GM12892 (cell line): ENCODE measurements around the gene SH3RF3.

Experiments used
- DNase-seq: peaks from one replicate; pipeline ENCODE4 v3.0.0; 2011; ENCODE audit not compliant: insufficient read length
- FAIRE-seq: peaks from 2 replicates; lab custom pipeline; 2011; peaks lifted over from hg19 to GRCh38; lab: Jason Lieb, UNC
- POLR2A ChIP-seq: IDR thresholded peaks from 2 replicates; pipeline ENCODE4 v1.6.1; 2011; ENCODE audit warnings: low read depth, low read length, control low read depth
- POLR2AphosphoS5 ChIP-seq: IDR thresholded peaks from 2 replicates; pipeline ENCODE4 v1.6.1; 2011; ENCODE audit warnings: low read depth, low read length, control low read depth
- TAF1 ChIP-seq: IDR thresholded peaks from 2 replicates; pipeline ENCODE4 v1.6.1; 2011; ENCODE audit warnings: low read depth, mild to moderate bottlenecking, control low read depth, low read length, borderline replicate concordance

Gene SH3RF3

DNA sequence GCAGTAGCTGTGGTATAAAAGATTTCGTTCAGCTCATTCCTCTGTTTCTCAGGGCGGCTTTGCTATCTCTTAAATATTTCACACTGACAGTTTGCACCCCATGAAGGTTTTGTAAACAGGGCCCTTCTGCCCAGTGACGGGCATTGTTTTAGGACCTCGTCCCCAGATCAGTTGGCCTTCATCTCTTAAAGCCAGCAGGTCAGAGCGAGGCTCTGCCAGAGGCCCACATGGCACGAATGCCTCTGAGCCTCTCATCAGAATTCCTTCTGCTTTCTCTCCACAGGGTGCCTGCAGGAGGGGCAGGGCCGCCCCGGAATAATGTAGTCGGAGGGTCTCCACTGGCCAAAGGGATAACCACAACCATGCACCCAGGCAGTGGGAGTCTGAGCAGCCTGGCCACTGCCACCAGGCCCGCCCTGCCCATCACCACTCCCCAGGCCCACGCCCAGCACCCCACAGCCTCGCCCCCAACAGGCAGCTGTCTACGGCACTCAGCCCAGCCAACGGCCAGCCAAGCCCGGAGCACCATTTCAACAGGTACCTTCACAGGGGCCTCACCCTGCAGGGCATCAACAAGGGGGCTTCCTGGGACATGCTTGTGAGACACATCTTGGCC lies 307.7 kb downstream of the SH3RF3 start:
- FAIRE-seq (no peak), DNase-seq (no peak)
- no peak for TF ChIP-seq POLR2A
- TF ChIP-seq TAF1 = no peak
- no peak for TF ChIP-seq POLR2AphosphoS5

DNA sequence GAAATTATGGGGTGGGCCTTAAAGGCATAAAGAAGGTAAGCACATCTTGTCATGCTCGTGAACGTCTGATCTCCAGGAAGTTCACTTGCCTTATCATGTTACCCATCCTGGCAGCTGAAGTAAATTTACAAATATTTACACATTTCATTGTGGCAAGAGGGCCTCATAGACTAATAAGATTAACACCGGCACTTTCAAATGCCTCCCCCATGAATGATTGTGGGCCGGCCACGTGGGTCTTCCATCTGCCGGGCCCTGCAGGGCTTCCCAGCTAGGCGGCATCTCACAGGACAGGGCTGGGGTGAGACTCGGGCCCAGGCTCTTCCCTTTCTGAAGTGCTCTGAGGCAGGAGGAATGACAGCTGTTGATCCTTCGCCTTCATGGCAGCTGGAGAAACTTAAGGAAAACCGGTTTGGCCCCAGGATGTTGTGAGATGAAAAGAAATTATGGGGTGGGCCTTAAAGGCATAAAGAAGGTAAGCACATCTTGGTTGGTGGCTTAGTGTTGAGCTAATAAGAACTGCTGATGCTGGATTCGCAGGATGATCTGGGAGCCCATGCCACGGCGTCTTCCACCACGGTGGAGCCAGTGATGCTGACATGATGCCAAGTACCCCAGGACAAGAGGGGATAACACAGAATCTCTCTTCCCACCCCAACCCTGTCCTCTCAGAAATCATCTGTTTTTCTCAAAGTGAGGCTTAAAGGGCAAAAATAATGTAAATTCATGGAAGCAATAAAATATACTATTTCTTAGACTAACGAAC lies 308.5 kb downstream of the SH3RF3 start:
- no peak for FAIRE-seq
- TF ChIP-seq POLR2A (no peak), POLR2AphosphoS5 (no peak), TAF1 (no peak)
- DNase-seq = no peak

DNA sequence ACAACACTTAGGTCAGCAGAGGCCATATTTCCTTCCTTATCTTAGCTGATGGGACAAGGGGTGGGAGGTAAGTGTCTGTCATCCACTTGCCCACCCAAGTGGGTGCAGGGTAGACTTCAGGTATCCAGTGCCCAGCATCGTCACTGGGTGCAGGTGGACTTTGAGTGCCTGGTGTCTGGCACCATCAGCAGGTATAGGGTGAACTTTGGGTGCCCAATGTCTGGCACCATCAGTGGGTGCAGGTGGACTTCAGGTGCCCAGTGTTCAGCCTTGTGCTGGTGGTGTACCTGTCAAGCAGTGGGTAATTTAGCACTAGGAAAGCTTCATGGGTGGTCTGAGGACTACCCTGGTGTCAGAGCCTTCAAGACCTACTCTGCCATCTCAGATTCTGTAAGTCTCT lies 309.1 kb downstream of the SH3RF3 start:
- DNase-seq (no peak), FAIRE-seq (no peak)
- TF ChIP-seq POLR2A (no peak), TAF1 (no peak), POLR2AphosphoS5 (no peak)

DNA sequence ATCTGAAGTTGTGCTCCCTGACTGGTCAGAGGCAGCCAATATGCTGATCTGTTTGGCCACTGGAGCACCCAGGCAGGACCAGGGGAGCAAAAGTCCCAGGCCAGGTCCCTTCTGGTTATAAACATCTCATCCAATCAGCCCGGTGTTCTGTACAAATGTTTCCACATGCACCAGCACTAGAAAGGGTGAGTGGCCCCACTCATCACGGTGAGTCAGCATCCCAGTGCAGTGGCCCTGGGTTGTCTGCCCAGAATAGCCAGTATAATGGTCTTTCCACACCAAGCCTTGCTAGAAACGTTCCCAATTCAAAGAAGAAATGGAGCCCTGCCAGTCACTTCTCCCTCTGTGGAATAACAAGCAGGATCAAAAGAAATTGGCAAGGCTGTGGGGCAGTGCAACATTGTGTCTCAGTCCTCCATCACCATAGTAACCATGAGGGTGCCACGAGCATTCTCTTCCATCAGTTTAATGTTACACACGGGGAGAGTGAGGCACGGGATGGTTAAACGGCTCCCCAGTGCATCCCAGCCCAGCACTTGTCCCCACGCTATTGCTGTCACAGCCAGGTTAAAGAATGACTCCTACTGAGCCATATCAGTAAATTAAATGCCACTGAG lies 309.9 kb downstream of the SH3RF3 start:
- TF ChIP-seq TAF1 (no peak), POLR2A (no peak), POLR2AphosphoS5 (no peak)
- FAIRE-seq (no peak), DNase-seq (no peak)

DNA sequence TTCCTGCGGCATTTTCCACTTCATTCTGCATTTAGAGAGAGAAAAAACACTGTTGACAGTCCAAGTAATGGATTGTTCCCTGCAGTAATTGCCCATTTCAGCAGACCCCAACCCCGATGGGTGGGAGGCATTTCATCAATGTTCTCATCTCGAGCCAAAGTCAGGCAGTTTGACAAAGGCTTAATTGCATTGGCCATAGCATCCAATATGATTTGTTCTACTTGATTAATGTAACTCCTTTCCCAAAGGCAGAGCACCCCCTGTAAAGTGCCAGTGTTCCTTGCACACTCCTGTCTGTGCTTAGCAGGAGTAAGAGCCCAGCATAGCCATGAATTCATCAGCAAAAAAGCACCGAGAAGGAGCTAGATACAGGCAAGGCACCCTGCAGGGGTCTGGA lies 310.4 kb downstream of the SH3RF3 start:
- TF ChIP-seq POLR2AphosphoS5 (no peak), TAF1 (no peak), POLR2A (no peak)
- FAIRE-seq = no peak
- no peak for DNase-seq

DNA sequence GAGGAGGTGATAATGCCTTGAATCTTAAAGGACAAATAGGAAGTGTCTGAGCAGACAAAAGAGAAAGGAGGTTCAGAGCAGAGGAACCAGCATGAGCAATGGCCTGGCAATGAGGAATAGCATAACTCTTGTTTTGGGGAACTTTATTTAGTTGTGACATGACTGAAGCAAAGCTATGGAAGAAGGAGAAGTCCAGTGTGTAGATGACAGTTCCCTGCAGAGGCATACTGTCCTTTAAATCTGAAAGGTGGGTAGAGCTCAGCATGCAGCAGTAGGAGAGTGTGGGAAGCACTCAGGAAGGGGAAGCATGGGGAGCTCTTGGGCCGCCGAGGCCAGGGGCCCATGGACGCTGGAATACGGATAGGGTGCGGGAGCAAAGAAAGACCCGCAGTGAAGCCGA lies 311.0 kb downstream of the SH3RF3 start:
- FAIRE-seq = no peak
- DNase-seq = no peak
- TF ChIP-seq POLR2A (no peak), TAF1 (no peak), POLR2AphosphoS5 (no peak)

DNA sequence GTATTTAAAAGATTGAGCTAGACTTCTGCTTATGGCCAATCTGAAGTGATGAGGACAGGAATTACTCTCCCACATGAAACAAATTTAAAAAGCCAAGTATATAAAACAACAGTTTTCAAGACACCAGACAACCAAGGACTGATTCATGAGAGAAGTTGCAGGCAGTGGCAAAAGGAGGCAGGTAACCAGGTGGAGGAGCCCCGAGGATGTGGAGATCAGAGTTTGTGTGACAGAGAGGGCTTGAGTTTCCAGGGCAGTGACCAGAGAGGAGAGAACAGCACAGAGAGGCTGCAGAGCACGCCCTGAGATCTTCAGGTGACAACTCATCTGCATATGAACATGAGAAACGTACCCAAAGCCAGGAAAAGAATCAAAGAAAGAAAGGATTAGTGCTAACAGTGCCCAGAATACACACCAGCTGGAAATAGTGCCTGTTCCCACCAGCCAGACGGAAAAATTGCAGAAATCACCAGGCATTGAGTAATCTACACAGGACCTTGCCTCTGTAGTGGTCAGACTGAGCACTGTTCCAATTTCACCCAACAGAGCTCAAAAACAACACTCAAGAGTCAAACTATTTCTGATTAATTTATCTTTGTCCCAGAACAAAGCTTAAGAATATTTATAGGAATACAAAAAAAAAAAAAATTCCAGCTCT lies 311.6 kb downstream of the SH3RF3 start:
- no peak for TF ChIP-seq POLR2A
- no peak for TF ChIP-seq POLR2AphosphoS5
- no peak for TF ChIP-seq TAF1
- no peak for DNase-seq
- no peak for FAIRE-seq

DNA sequence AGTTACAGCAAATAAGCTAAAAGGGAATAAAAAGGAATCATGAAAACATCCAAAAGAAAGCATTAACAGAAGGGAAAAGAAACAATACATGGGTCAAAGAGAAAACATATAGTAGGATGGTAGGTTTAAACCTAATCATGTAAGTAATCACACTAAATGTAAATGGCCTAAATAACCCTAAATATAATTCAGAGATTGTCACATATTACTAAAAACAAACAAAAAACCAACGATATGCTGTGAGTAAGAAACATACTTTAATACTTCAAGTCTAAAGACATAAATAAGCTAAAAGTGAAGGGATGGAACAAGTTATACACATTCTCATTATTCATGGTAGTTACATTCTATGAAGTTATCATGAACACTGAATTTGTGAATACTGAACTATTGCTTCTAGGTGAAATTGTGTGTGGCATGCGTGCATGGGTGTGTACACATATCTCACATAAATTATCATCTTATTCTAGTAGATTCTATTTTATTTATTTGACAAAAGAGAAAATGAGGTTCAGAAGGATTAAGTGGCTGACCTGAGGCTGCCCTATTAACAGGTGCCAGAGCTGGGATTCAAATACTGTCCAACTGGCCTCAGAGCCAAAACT lies 313.8 kb downstream of the SH3RF3 start:
- FAIRE-seq (no peak), DNase-seq (no peak)
- TF ChIP-seq TAF1 (no peak), POLR2A (no peak)

DNA sequence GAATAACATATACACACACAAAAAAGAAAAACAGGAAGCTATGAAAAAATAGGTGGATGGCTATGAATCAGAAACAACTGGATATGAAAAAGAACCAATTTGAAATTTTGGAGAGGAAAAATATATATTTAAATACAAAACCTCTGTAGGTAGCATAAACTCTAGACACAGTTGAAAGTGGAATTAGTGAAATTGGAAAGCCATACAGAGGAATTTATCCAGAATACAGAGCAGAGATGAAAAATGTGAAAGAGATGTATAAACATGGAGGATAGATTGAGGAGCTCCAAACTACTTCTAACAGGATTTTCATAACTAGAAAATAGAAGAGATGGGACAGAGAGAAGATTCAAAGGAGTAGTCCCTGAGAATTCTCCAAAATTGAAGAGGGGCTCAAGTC lies 315.9 kb downstream of the SH3RF3 start:
- FAIRE-seq (no peak), DNase-seq (no peak)
- no peak for TF ChIP-seq TAF1
- TF ChIP-seq POLR2A = no peak
- TF ChIP-seq POLR2AphosphoS5 = no peak

DNA sequence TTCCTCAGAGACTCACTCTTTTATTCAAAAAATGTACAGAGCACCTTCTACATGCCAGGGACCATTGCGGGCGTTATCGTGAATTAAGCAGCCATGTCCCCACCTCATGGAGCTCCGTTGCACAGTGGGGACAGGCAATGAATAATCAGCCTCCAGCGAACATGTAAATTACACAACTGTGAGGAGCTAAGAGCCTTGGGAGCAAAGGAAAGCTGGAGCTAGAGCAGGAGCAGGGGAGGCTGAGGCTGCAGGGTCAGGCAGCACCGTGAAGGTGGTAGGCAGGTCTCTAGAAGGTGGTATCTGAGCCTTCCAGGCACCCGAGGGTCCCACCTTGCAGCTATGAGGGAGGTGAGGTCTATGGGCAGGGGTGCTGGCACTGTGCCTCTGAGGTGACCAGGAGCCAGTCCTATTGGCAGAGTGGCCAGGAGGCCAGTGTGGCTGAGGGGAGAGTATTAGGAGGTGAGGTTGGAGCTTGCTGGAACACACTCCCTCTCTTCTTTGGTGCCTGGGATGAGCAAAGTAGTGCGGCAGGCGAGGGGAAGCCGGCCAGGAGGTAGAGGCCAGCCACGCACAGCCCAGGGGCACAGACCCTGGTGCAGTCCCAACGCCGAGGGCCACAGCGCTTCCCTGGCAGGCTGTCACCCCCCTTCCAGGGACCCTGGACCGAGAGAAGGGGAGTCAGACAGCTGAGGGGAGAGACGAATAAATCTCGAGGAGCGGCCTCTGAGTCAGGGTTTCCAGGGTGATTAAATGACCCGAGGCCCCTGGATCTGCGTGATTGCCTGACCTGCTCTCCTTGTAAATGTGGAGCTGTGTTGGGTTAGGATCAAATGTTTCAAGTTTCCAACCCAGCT lies 317.5 kb downstream of the SH3RF3 start:
- FAIRE-seq = no peak
- no peak for DNase-seq

DNA sequence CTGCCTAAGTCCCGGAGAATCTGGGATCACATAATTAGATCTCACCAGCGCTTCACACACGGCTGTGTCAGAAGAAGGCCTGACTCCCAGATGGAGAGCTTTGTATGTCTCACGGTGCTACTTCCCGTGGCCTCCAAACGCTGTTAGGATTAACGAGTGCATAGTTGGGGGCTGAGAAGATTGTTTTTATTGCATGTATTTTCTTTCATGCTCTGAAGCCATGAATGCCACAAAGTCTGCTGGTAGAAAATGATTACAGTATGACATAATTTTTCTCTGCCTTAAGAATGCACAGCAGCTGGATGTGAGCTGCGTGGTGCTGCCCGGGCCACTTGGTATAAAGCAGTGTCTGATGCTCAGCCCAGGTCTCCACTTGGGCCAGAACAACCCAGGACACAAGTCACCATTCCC lies 318.3 kb downstream of the SH3RF3 start:
- FAIRE-seq (no peak), DNase-seq (no peak)
- TF ChIP-seq POLR2AphosphoS5 = no peak
- TF ChIP-seq POLR2A = no peak
- TF ChIP-seq TAF1 = no peak

More for the DNA sequence above, 317.5 kb downstream of the SH3RF3 start:
- TF ChIP-seq POLR2AphosphoS5 = no peak
- no peak for TF ChIP-seq TAF1
- no peak for TF ChIP-seq POLR2A
